ENCODE data around the gene TET3. TPM values are rescaled to one million over a fixed set of nuclear protein-coding genes. Genes with fewer than 3 reads are reported as not detected.

Gene TET3
- total and polyA plus RNA-seq, 2 of the 8 experiments (the other 6 are each of a cell fraction or from before 2014, with no cell fraction given), result 4.5 to 21.1 TPM

DNA sequence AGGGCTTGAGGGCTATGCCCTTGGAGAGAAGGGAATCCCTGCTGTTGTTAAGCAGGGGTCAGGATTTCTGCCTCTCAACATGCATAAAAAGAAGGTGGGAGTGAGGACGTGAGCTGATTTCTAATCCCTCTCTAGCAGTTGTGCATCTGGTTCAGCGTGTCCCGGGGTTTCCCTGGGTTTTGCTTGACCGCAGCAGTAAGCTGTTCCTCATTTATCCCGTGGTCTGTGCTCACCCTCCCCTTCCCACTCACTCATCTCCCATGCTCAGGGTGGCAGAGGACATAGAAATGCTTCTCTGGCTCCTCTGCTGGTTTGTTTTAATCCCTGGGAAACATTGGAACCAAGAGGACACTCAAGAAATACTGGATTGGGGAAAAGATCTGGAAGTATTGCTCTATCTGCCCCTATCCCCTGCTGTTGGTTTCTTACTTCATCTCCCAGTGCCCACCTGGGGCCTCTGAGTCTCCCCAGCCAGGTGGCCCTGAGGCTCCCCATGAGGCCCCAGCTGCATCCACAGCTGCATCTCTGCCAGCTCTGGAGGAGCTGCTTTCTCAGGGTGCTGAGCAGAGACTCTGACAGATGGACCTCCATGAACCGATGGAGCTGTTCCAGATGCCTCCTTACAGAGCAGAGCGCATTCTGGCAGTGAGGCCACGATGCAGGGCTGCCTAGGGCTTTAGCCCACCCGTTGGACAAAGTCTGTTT, 36.1 kb downstream of the TET3 start:
- H2AFZ ChIP-seq (ENCODE audit: low read length), result no peak overlapping the region
- CTCF ChIA-PET (ENCODE audit: partially characterized antibody), result interaction anchor here (1.1 to 2.3 kb wide), 4 partner anchors 24 to 86 kb away, joined by 3 to 6 read pairs (median 4); no protein-coding TSS in a partner anchor
- 88% methylated on average over 9 of the region's 9 CpGs; no CpG with 5 or more reads in 1 of the 2 experiments for WGBS, 2 experiments (ENCODE audit: extremely low coverage in 1 of 2, insufficient coverage in 1 of 2, insufficient read length in 1 of 2, insufficient replicate concordance in 2 of 2, low coverage in 1 of 2, low lambda C conversion rate in 2 of 2, missing lambda C conversion rate in 1 of 2)
- TF ChIP-seq, protein P1, sequence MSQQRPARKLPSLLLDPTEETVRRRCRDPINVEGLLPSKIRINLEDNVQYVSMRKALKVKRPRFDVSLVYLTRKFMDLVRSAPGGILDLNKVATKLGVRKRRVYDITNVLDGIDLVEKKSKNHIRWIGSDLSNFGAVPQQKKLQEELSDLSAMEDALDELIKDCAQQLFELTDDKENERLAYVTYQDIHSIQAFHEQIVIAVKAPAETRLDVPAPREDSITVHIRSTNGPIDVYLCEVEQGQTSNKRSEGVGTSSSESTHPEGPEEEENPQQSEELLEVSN (IDR thresholded peaks at IDR 0.05), result no peak
- TF ChIP-seq POLR2AphosphoS5 (IDR thresholded peaks at IDR 0.05; ENCODE audit: low read depth, low read length) (no peak), SIX5 (IDR thresholded peaks at IDR 0.05; ENCODE audit: low read depth, low read length) (no peak), GABPA (IDR thresholded peaks at IDR 0.05; ENCODE audit: borderline replicate concordance, insufficient read depth, low read length) (no peak), NRF1 (IDR thresholded peaks at IDR 0.05; ENCODE audit: low read depth, low read length) (no peak), YY1 (IDR thresholded peaks at IDR 0.05; ENCODE audit: low read depth, low read length) (no peak), BCL11A (IDR thresholded peaks at IDR 0.05; ENCODE audit: low read depth in 2 of 2, low read length in 2 of 2) (no peak), GTF2F1 (IDR thresholded peaks at IDR 0.05; ENCODE audit: borderline replicate concordance, low read depth, low read length) (no peak), TAF7 (optimal IDR thresholded peaks at IDR 0.05; ENCODE audit: borderline replicate concordance, low read depth, low read length) (no peak), ATF3 (IDR thresholded peaks at IDR 0.05; ENCODE audit: insufficient read depth, low read depth, low read length) (no peak), SP2 (IDR thresholded peaks at IDR 0.05; ENCODE audit: low read length) (no peak), SRF (IDR thresholded peaks at IDR 0.05; ENCODE audit: low read depth, low read length) (no peak)

More for the DNA sequence above, 36.1 kb downstream of the TET3 start:
- H3K36me3 ChIP-seq (ENCODE audit: control insufficient read depth in 2 of 4, insufficient read depth in 4 of 4, low read length in 3 of 4), result no peaks in the 10 kb centered on the region
- H3K18ac ChIP-seq (ENCODE audit: extremely low read depth, low read length), result peak overlapping the region; percentile 48
- H3K27me3 ChIP-seq (replicated peaks in 1 of 4; ENCODE audit: control insufficient read depth in 3 of 4, extremely low read depth in 1 of 4, insufficient read depth in 3 of 4, low read length in 3 of 4), result no peaks in the 10 kb centered on the region
- no peak overlapping the region for H4K91ac ChIP-seq (replicated peaks; ENCODE audit: insufficient read length, low read length)
- no peak overlapping the region for H2BK5ac ChIP-seq (ENCODE audit: low read depth, low read length)
- H3K9ac ChIP-seq (replicated peaks in 1 of 4; ENCODE audit: extremely low read depth in 1 of 4, low read depth in 3 of 4, low read length in 3 of 4), result no peak overlapping the region
- no peak overlapping the region for H2BK120ac ChIP-seq (replicated peaks; ENCODE audit: low read depth, low read length)
- no peak overlapping the region for H3K56ac ChIP-seq (replicated peaks; ENCODE audit: insufficient read length, low read depth, low read length)
- POLR2A ChIA-PET (ENCODE audit: partially characterized antibody), result interaction anchor here (1.0 to 1.7 kb wide), 7 partner anchors 9 to 23 kb away, joined by 3 to 5 read pairs (median 3); no protein-coding TSS in a partner anchor
- H3K23me2 ChIP-seq (ENCODE audit: low read depth, low read length), result no peaks in the 10 kb centered on the region; the same call in 1 of the 2 replicates
- H3K9me3 ChIP-seq (ENCODE audit: insufficient read depth in 2 of 2, low read depth in 1 of 2, low read length in 1 of 2), result no peaks in the 10 kb centered on the region
- H3K4me3 ChIP-seq (ENCODE audit: extremely low read depth in 1 of 4, insufficient read depth in 2 of 4, low read depth in 3 of 4, low read length in 4 of 4), result no peak overlapping the region
- H3K4me1 ChIP-seq (replicated peaks in 1 of 4; ENCODE audit: control insufficient read depth in 3 of 4, insufficient read depth in 4 of 4, low read length in 3 of 4), result peaks cover 4 to 11% (median 7%) of the 10 kb centered on the region in 4 experiments
- H3K4ac ChIP-seq (replicated peaks; ENCODE audit: insufficient read length, low read depth, low read length), result no peak overlapping the region
- H3K4me2 ChIP-seq (ENCODE audit: insufficient read depth in 1 of 2, low read depth in 2 of 2, low read length in 2 of 2), result no peak overlapping the region
- H2BK15ac ChIP-seq (ENCODE audit: low read length), result no peak overlapping the region
- no peak overlapping the region for H3K14ac ChIP-seq (ENCODE audit: insufficient read length)
- no peak overlapping the region for H2BK20ac ChIP-seq (ENCODE audit: low read length)
- H3K79me2 ChIP-seq (ENCODE audit: control insufficient read depth in 1 of 2, insufficient read depth in 2 of 2, low read length in 2 of 2), result peaks cover 0 to 73% of the 10 kb centered on the region in 2 experiments; a peak in 2 of 4 replicates
- peaks cover 4 to 10% of the 10 kb centered on the region in 2 experiments for H4K20me1 ChIP-seq (replicated peaks in 1 of 2; ENCODE audit: control insufficient read depth in 1 of 2, insufficient read depth in 2 of 2, low read length in 2 of 2)
- no peak overlapping the region for H2BK12ac ChIP-seq (ENCODE audit: low read depth, low read length)
- H4K5ac ChIP-seq (ENCODE audit: insufficient read length, low read depth, low read length), result no peak overlapping the region
- H2AK5ac ChIP-seq (ENCODE audit: low read depth, low read length), result peak overlapping the region; percentile 1; the same call in 1 of the 2 replicates
- no peak for FAIRE-seq
- H3K79me1 ChIP-seq (ENCODE audit: low read depth, low read length), result peaks cover 14% of the 10 kb centered on the region
- H3K27ac ChIP-seq (ENCODE audit: low read depth, low read length), result no peak overlapping the region
- peak in 1 of 2 experiments; percentile 41 for DNase-seq (ENCODE audit: low read depth in 1 of 2, low spot score in 2 of 2)
- H3K23ac ChIP-seq (ENCODE audit: insufficient read length), result no peak overlapping the region
- no peak overlapping the region for H4K8ac ChIP-seq (ENCODE audit: extremely low read depth, insufficient read depth, low read length)

Measured in H1 (cell line).